Measurements from ENCODE around the gene MPC1L.

- TF ChIP-seq POLR2AphosphoS5 (IDR thresholded peaks at IDR 0.05; ENCODE audit: low read depth, low read length) = no peak
- no peak for TF ChIP-seq POLR2A (IDR thresholded peaks at IDR 0.05; ENCODE audit: low read depth, low read length)
- no peak for TF ChIP-seq TAF1 (IDR thresholded peaks at IDR 0.05; ENCODE audit: borderline replicate concordance, low read depth, low read length)
These were observed 40.0 kb downstream of the MPC1L start for GRCh38 chrX:40663078-40663740.

All from GM12892 (cell line).